Upper lobe of right lung (tissue), 1 donor: Measurements from ENCODE around the gene GLCCI1. TPM values are rescaled to one million over a fixed set of nuclear protein-coding genes. Genes with fewer than 3 reads are reported as not detected.
A peak's percentile ranks its signal among the peaks of the same experiment; 100 is the strongest.
"Not testable (repeated sequence)": the region's sequence is repeated elsewhere in the genome, so short reads cannot be mapped to it uniquely, and the experiment has no call there.

Source experiments
- ATAC-seq: fragments of 200-7000 bp; cut with Tn5 transposase; one replicate; pipeline ENCODE4 v1.9.1; 2020; ENCODE audit warnings: mild to moderate bottlenecking, moderate library complexity
- DNase-seq: peaks from one replicate; pipeline ENCODE4 v3.0.0-alpha.2; 2020
- H3K27ac ChIP-seq: fragments of 200-600 bp; one replicate; pipeline ENCODE4 v1.8.0; 2022
- H3K27me3 ChIP-seq: fragments of 200-600 bp; one replicate; pipeline ENCODE4 v1.8.0; 2022; ENCODE audit warnings: mild to moderate bottlenecking
- H3K36me3 ChIP-seq: fragments of 200-600 bp; one replicate; pipeline ENCODE4 v1.8.0; 2022
- H3K4me1 ChIP-seq: fragments of 200-600 bp; one replicate; pipeline ENCODE4 v1.8.0; 2022
- H3K4me3 ChIP-seq: fragments of 200-600 bp; one replicate; pipeline ENCODE4 v1.8.0; 2022; ENCODE audit warnings: mild to moderate bottlenecking
- H3K9me3 ChIP-seq: fragments of 200-600 bp; one replicate; pipeline ENCODE4 v1.8.0; 2022
- CTCF ChIP-seq: fragments of 200-600 bp; IDR thresholded peaks from one replicate; pipeline ENCODE4 v1.8.0; 2022; ENCODE audit warnings: antibody characterized with exemption
- intact Hi-C: fragments of 100-400 bp; cut with DNase I; formaldehyde crosslinking; loops from one replicate; pipeline ENCODE4 v1.11.0; 2022
- total RNA-seq: library from RNA; stranded (reverse); fragmentation: NEBNext Ultra II Directional; extraction: Animal tissue kit (Norgen Biotek cat#: 25700); gene quantifications from one replicate; pipeline ENCODE4 v1.2.1, GENCODE V29; 2021
- donor health status: DM: no; HTN: yes; CAD: no; lungs with severe emphysema.

Gene GLCCI1
- total RNA-seq, 1 donor from 2014 or later, result 45.1 TPM

- intact Hi-C loops, result no loop called here
- no peaks in the 10 kb centered on the region for H3K4me1 ChIP-seq
- DNase-seq (no peak), ATAC-seq (no peak)
- H3K27me3 ChIP-seq, result no peaks in the 10 kb centered on the region
- H3K9me3 ChIP-seq, result no peaks in the 10 kb centered on the region
- TF ChIP-seq CTCF, result no peak
- peaks cover 35% of the 10 kb centered on the region for H3K36me3 ChIP-seq
- no peak overlapping the region for H3K4me3 ChIP-seq
- no peak overlapping the region for H3K27ac ChIP-seq
Measured at GRCh38 chr7:8060241-8060640, 91.6 kb downstream of the GLCCI1 start.

GRCh38 chr7:8063300-8063699, 94.7 kb downstream of the GLCCI1 start:
- ATAC-seq, H3K36me3 ChIP-seq, H3K27ac ChIP-seq, H3K9me3 ChIP-seq, H3K4me1 ChIP-seq, DNase-seq, intact Hi-C loops, H3K4me3 ChIP-seq, H3K27me3 ChIP-seq: not testable (repeated sequence)

- H3K27ac ChIP-seq, result no peak overlapping the region
- no peaks in the 10 kb centered on the region for H3K9me3 ChIP-seq
- DNase-seq, result no peak
- H3K36me3 ChIP-seq, result peaks cover 10% of the 10 kb centered on the region
- no peak for ATAC-seq
- TF ChIP-seq CTCF, result no peak
- no peak overlapping the region for H3K4me3 ChIP-seq
- H3K4me1 ChIP-seq, result no peaks in the 10 kb centered on the region
- intact Hi-C loops, result no loop called here
- no peaks in the 10 kb centered on the region for H3K27me3 ChIP-seq
Measured at GRCh38 chr7:8063706-8064297, 95.2 kb downstream of the GLCCI1 start.

GRCh38 chr7:8064828-8065227, 96.2 kb downstream of the GLCCI1 start:
- intact Hi-C loops, result no loop called here
- no peaks in the 10 kb centered on the region for H3K27me3 ChIP-seq
- ATAC-seq (no peak), DNase-seq (no peak)
- H3K27ac ChIP-seq, result no peak overlapping the region
- no peaks in the 10 kb centered on the region for H3K4me1 ChIP-seq
- H3K9me3 ChIP-seq, result no peaks in the 10 kb centered on the region
- TF ChIP-seq CTCF, result no peak
- no peak overlapping the region for H3K4me3 ChIP-seq
- H3K36me3 ChIP-seq, result peaks cover 10% of the 10 kb centered on the region

GRCh38 chr7:8065356-8065813, 96.8 kb downstream of the GLCCI1 start:
- Histone ChIP-seq H3K4me1 (no peaks in the 10 kb centered on the region), H3K27ac (no peak overlapping the region), H3K27me3 (no peaks in the 10 kb centered on the region), H3K9me3 (no peaks in the 10 kb centered on the region), H3K36me3 (peaks cover 4% of the 10 kb centered on the region), H3K4me3 (no peak overlapping the region)
- no peak for TF ChIP-seq CTCF
- intact Hi-C loops, result no loop called here
- ATAC-seq, result peak; percentile 42
- DNase-seq, result no peak

- H3K27ac ChIP-seq, result no peak overlapping the region
- no peak overlapping the region for H3K4me3 ChIP-seq
- TF ChIP-seq CTCF, result no peak
- H3K9me3 ChIP-seq, result no peaks in the 10 kb centered on the region
- no peaks in the 10 kb centered on the region for H3K4me1 ChIP-seq
- DNase-seq (no peak), ATAC-seq (peak; percentile 46)
- no peaks in the 10 kb centered on the region for H3K27me3 ChIP-seq
- intact Hi-C loops, result no loop called here
- H3K36me3 ChIP-seq, result peaks cover 14% of the 10 kb centered on the region
Measured at GRCh38 chr7:8068892-8069686, 100.5 kb downstream of the GLCCI1 start.
